ENCODE data around the gene THOC6. TPM values are rescaled to one million over a fixed set of nuclear protein-coding genes. Genes with fewer than 3 reads are reported as not detected.
"Not testable (repeated sequence)": the region's sequence is repeated elsewhere in the genome, so short reads cannot be mapped to it uniquely, and the experiment has no call there.

THOC6 gene
- total RNA-seq, 1 donor from 2014 or later, result 21.3 TPM

DNA sequence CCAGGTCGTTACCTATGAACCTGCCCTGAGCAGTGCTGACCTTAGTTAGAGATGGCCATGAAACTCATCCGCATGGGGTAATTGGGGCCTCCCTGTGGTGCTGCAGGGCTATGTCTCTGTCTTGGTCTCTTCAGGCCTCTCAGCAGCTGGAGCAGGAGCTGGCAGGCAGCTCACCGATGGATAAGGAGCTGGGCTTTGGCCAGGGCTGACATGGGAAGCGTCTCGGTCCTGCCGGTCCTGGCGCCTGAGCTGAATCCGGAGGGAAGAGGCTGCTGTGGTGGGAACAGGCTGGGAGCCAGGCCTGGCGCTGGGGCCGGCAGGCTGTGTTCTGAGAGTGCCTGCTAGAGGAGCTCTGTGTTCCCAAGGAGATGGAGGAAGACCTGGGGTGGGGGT is 51.7 kb downstream of the THOC6 start:
- ATAC-seq, result no peak

DNA sequence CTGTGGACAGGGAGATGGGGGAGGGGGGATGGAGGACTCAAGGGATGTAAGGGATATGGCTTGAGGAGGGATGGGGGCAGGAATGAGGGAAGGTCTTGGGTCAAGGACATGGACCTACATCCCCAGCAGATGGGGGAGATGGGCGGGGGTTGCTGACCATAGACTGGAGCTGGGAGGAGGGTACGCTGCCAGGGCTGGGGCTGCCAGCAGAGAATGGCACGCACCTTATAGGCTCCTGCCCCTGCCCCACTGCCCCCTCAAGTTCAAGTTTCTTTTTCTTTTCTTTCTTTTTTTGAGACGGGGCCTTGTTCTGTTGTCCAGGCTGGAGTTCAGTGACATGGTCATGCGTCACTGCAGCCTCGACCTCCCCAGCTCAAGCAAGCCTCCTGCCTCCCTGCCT is 52.1 kb downstream of the THOC6 start:
- ATAC-seq, result not testable (repeated sequence)

DNA sequence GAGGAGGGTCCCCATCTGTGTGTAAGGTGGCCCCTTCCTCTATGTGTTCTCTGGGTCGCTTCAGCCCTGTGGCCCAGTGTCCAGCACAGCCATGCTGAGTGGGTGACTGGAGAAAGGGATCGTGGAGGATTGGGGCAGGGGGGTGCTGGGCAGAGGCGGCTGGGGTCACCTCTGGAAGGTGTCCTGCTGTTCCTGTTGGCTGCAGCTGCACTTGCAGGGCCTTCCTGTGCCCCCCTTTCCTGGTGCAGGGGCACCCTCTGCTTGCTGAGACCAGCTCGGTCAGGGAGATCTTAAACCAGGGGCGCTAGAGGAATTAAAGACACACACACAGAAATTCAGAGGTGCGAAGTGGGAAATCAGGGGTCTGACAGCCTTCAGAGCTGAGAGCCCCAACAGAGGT is 52.7 kb downstream of the THOC6 start:
- no peak for ATAC-seq

Other genes with a start within 250 kb of the THOC6 start
- 310 TPM for gene ELOB, start 246.8 kb upstream of the THOC6 start, total RNA-seq
- gene PRSS33, start 236.5 kb upstream of the THOC6 start, total RNA-seq, result not detected
- gene PRSS41, start 225.6 kb upstream of the THOC6 start, total RNA-seq, result not detected
- 6.9 TPM for gene PRSS21, start 206.8 kb upstream of the THOC6 start, total RNA-seq
- gene ZG16B, start 193.7 kb upstream of the THOC6 start, total RNA-seq, result 15.3 TPM
- 97.0 TPM for gene PRSS22, start 165.9 kb upstream of the THOC6 start, total RNA-seq
- gene FLYWCH2, start 140.8 kb upstream of the THOC6 start, total RNA-seq, result 19.5 TPM
- 16.4 TPM for gene FLYWCH1, start 112.1 kb upstream of the THOC6 start, total RNA-seq
- gene KREMEN2, start 59.8 kb upstream of the THOC6 start, total RNA-seq, result 1.3 TPM
- 11.1 TPM for gene PAQR4, start 54.7 kb upstream of the THOC6 start, total RNA-seq
- 16.9 TPM for gene PKMYT1, start 43.6 kb upstream of the THOC6 start, total RNA-seq
- not detected for gene CLDN9, start 11.1 kb upstream of the THOC6 start, total RNA-seq
- gene CLDN6, start 5.9 kb upstream of the THOC6 start, total RNA-seq, result not detected
- 11.7 TPM for gene TNFRSF12A, start 3.7 kb upstream of the THOC6 start, total RNA-seq
- 26.6 TPM for gene HCFC1R1, start 93 bp upstream of the THOC6 start, total RNA-seq
- 62.0 TPM for gene BICDL2, start 12.9 kb downstream of the THOC6 start, total RNA-seq
- gene MMP25, start 22.5 kb downstream of the THOC6 start, total RNA-seq, result 0.80 TPM
- 3.7 TPM for gene IL32, start 41.6 kb downstream of the THOC6 start, total RNA-seq
- gene ZSCAN10, start 75.3 kb downstream of the THOC6 start, total RNA-seq, result not detected
- gene ZNF205, start 88.6 kb downstream of the THOC6 start, total RNA-seq, result 5.6 TPM
- gene ZNF213, start 111.0 kb downstream of the THOC6 start, total RNA-seq, result 9.7 TPM
- not detected for gene OR1F1, start 164.2 kb downstream of the THOC6 start, total RNA-seq
- gene ZNF200, start 211.1 kb downstream of the THOC6 start, total RNA-seq, result 4.1 TPM
- 0.52 TPM for gene MEFV, start 232.6 kb downstream of the THOC6 start, total RNA-seq